Omental fat pad (tissue), 4 donors: Measurements from ENCODE around the gene PDZD2. TPM values are rescaled to one million over a fixed set of nuclear protein-coding genes. Genes with fewer than 3 reads are reported as not detected.

Experiments
- ATAC-seq: fragments of 150-250 bp; one replicate; pipeline ENCODE4 v1.9.1; 2016; ENCODE audit warnings: mild to moderate bottlenecking, moderate library complexity; ENCODE audit not compliant: low FRiP score
- DNase-seq: peaks from one replicate; pipeline ENCODE4 v3.0.0-alpha.2; 2019; ENCODE audit warnings: low spot score
- total RNA-seq, 4 donors: library from RNA; depleted of rRNA; stranded (reverse); fragments of >200 nt; gene quantifications; one replicate each; pipeline ENCODE4 v1.1.0, GENCODE V29; 2016
- TF ChIP-seq, protein P1 (sequence below), 3 donors: fragments of 450-650 bp; IDR thresholded peaks; one replicate each; pipeline ENCODE4 v1.5.1; 2016 to 2017; ENCODE audit warnings: antibody characterized with exemption in 3 of 3, mild to moderate bottlenecking in 3 of 3, moderate library complexity in 2 of 3

PDZD2 gene
- total RNA-seq, 4 donors from 2014 or later, result 43.5 to 113 (median 55.7) TPM

DNA sequence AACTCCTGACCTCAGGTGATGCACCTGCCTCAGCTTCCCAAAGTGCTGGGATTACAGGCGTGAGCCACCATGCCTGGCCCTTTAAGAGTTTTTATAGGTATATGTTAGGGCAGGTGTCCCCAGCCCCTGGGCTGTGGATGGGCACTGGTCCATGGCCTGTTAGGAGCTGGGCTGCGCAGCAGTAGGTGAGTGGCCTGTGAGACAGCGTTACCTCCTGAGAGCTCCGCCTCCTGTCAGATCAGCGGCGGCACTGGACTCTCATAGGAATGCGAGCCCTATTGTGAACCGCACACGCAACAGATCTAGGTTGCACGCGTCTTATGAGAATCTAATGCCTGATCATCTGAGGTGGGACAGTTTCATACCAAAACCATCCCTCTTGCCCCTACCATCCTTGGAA, 361.8 kb downstream of the PDZD2 start:
- DNase-seq (no peak), ATAC-seq (no peak)
- TF ChIP-seq, protein P1, sequence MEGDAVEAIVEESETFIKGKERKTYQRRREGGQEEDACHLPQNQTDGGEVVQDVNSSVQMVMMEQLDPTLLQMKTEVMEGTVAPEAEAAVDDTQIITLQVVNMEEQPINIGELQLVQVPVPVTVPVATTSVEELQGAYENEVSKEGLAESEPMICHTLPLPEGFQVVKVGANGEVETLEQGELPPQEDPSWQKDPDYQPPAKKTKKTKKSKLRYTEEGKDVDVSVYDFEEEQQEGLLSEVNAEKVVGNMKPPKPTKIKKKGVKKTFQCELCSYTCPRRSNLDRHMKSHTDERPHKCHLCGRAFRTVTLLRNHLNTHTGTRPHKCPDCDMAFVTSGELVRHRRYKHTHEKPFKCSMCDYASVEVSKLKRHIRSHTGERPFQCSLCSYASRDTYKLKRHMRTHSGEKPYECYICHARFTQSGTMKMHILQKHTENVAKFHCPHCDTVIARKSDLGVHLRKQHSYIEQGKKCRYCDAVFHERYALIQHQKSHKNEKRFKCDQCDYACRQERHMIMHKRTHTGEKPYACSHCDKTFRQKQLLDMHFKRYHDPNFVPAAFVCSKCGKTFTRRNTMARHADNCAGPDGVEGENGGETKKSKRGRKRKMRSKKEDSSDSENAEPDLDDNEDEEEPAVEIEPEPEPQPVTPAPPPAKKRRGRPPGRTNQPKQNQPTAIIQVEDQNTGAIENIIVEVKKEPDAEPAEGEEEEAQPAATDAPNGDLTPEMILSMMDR (IDR thresholded peaks at IDR 0.05), result no peak

DNA sequence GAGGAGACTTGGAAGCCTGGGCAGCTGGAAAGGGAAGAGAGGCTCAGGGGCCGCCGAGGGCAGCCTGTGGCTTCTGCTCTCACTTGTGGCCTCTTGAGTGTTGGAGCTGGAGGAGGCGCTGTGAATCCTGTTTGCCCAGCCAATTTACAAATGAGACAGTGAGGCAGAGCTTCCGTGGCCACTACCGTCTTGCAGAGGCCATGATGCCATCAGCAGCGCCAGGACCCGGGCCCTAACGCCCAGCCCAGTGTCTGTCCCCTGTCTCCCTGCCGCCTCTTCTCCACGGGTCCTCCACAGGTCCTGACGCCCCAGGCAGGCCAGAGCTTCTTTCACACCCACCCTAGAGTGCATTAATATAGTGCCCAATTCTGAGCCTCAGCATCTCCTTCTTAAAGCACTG, 362.4 kb downstream of the PDZD2 start:
- ATAC-seq (no peak), DNase-seq (no peak)
- TF ChIP-seq, protein P1 (IDR thresholded peaks at IDR 0.05), result no peak

GRCh38 chr5:32001707-32002106, 362.8 kb downstream of the PDZD2 start:
- TF ChIP-seq, protein P1 (IDR thresholded peaks at IDR 0.05), result no peak
- ATAC-seq (no peak), DNase-seq (no peak)

- TF ChIP-seq, protein P1 (IDR thresholded peaks at IDR 0.05), result no peak
- DNase-seq (no peak), ATAC-seq (peak; percentile 13)
These were observed 363.8 kb downstream of the PDZD2 start for GRCh38 chr5:32002755-32003154.

- DNase-seq (no peak), ATAC-seq (no peak)
- TF ChIP-seq, protein P1 (IDR thresholded peaks at IDR 0.05), result no peak
These were observed 365.1 kb downstream of the PDZD2 start for GRCh38 chr5:32003981-32004380.

- ATAC-seq (no peak), DNase-seq (no peak)
- TF ChIP-seq, protein P1 (IDR thresholded peaks at IDR 0.05), result no peak
These were observed 365.5 kb downstream of the PDZD2 start for GRCh38 chr5:32004404-32004803.

- ATAC-seq, result no peak
- TF ChIP-seq, protein P1 (IDR thresholded peaks at IDR 0.05), result no peak
- no peak for DNase-seq
These were observed 369.8 kb downstream of the PDZD2 start for GRCh38 chr5:32008746-32009145.
